HG03064 (cell line): Measurements from ENCODE around the gene DENND4A.
"Not testable (repeated sequence)": the region's sequence is repeated elsewhere in the genome, so short reads cannot be mapped to it uniquely, and the experiment has no call there.

Source experiments
- ATAC-seq: cut with Tn5 transposase; IDR thresholded peaks from one replicate; pipeline ENCODE4 v1.9.1; 2021; ENCODE audit warnings: low read depth; ENCODE audit not compliant: unreplicated experiment

DENND4A gene

GRCh38 chr15:65641768-65642475 is 150.2 kb downstream of the DENND4A start:
- ATAC-seq = no peak

GRCh38 chr15:65639509-65639908 is 152.6 kb downstream of the DENND4A start:
- ATAC-seq = no peak

- no peak for ATAC-seq
Measured at GRCh38 chr15:65638681-65639089, 153.4 kb downstream of the DENND4A start.

GRCh38 chr15:65638109-65638508 is 154.0 kb downstream of the DENND4A start:
- ATAC-seq = no peak

- ATAC-seq = no peak
Measured at GRCh38 chr15:65634356-65634755, 157.7 kb downstream of the DENND4A start.

GRCh38 chr15:65633752-65634151 is 158.3 kb downstream of the DENND4A start:
- no peak for ATAC-seq

- ATAC-seq = no peak
Measured at GRCh38 chr15:65632780-65633375, 159.2 kb downstream of the DENND4A start.

GRCh38 chr15:65631503-65631902 is 160.6 kb downstream of the DENND4A start:
- ATAC-seq = no peak

GRCh38 chr15:65630760-65631159 is 161.3 kb downstream of the DENND4A start:
- no peak for ATAC-seq

- no peak for ATAC-seq
Measured at GRCh38 chr15:65629548-65629947, 162.5 kb downstream of the DENND4A start.

- no peak for ATAC-seq
Measured at GRCh38 chr15:65626856-65627255, 165.2 kb downstream of the DENND4A start.

- no peak for ATAC-seq
Measured at GRCh38 chr15:65623103-65623502, 169.0 kb downstream of the DENND4A start.

GRCh38 chr15:65621638-65622037 is 170.5 kb downstream of the DENND4A start, which contains the start of gene SLC24A1:
Gene SLC24A1 (plus strand): TSS chr15:65621938. CDS start chr15:65624081, 2,143 bp downstream.
- no peak for ATAC-seq

- no peak for ATAC-seq
Measured at GRCh38 chr15:65620833-65621232, 171.3 kb downstream of the DENND4A start.

GRCh38 chr15:65619626-65620290 is 172.3 kb downstream of the DENND4A start:
- ATAC-seq = no peak

- ATAC-seq = no peak
Measured at GRCh38 chr15:65618560-65619109, 173.5 kb downstream of the DENND4A start.

- ATAC-seq = not testable (repeated sequence)
Measured at GRCh38 chr15:65615887-65616286, 176.2 kb downstream of the DENND4A start.

- no peak for ATAC-seq
Measured at GRCh38 chr15:65612949-65613744, 178.9 kb downstream of the DENND4A start.

- no peak for ATAC-seq
Measured at GRCh38 chr15:65612616-65612946, 179.5 kb downstream of the DENND4A start.

GRCh38 chr15:65611888-65612615 is 180.0 kb downstream of the DENND4A start:
- ATAC-seq = no peak
